Measurements from ENCODE around the gene WWOX. TPM values are rescaled to one million over a fixed set of nuclear protein-coding genes. Genes with fewer than 3 reads are reported as not detected.

Gene WWOX
- polyA plus RNA-seq, 1 donor (not counting 4 experiments of a cell fraction or from before 2014, with no cell fraction given) = 5.1 TPM

GRCh38 chr16:78137179-78137578 is 37.7 kb downstream of the WWOX start:
- H3K4me1 ChIP-seq (ENCODE audit: control insufficient read depth, extremely low read depth, insufficient read depth, low read length) = no peaks in the 10 kb centered on the region
- no peaks in the 10 kb centered on the region for H4K20me1 ChIP-seq (ENCODE audit: control insufficient read depth, extremely low read depth, insufficient read depth, low read length)
- H3K9ac ChIP-seq (ENCODE audit: control insufficient read depth, extremely low read depth, insufficient read depth, low read length) = no peak overlapping the region
- no peak overlapping the region for H3K4me2 ChIP-seq (ENCODE audit: control insufficient read depth, extremely low read depth, insufficient read depth, low read depth, low read length)
- no peaks in the 10 kb centered on the region for H3K9me3 ChIP-seq (ENCODE audit: control insufficient read depth, low read depth, low read length)
- no peak overlapping the region for H3K4me3 ChIP-seq (ENCODE audit: control insufficient read depth in 2 of 3, extremely low read depth in 1 of 3, insufficient read depth in 2 of 3, low read depth in 1 of 3, low read length in 3 of 3)
- FAIRE-seq (no peak), DNase-seq (ENCODE audit: low read depth, low spot score) (no peak)
- H3K79me2 ChIP-seq (ENCODE audit: control insufficient read depth, insufficient read depth, low read length) = no peaks in the 10 kb centered on the region
- no peaks in the 10 kb centered on the region for H3K27me3 ChIP-seq (ENCODE audit: control insufficient read depth, extremely low read depth, insufficient read depth, low read length)
- TF ChIP-seq EZH2 (IDR thresholded peaks at IDR 0.05; ENCODE audit: low read length) (no peak), CTCF (optimal IDR thresholded peaks at IDR 0.05 in 1 of 3, IDR thresholded peaks at IDR 0.05 in 1 of 3, conservative IDR thresholded peaks at IDR 0.05 in 1 of 3; ENCODE audit: extremely low read depth in 1 of 3, insufficient read depth in 2 of 3, low read length in 3 of 3) (no peak)
- no peak overlapping the region for H3K27ac ChIP-seq (ENCODE audit: control insufficient read depth, insufficient read depth, low read length)
- H3K9me1 ChIP-seq (ENCODE audit: control insufficient read depth, extremely low read depth, insufficient read depth, low read length) = peaks cover 2% of the 10 kb centered on the region
- no peaks in the 10 kb centered on the region for H3K36me3 ChIP-seq (ENCODE audit: control insufficient read depth in 2 of 2, extremely low read depth in 1 of 2, insufficient read depth in 2 of 2, low read length in 2 of 2)
- H2AFZ ChIP-seq (ENCODE audit: control insufficient read depth, low read length) = no peak overlapping the region
- dilution Hi-C loops (cut with MboI; ENCODE audit: extremely low pct_ligation_motif_present, low sequenced_read_pairs) = no loop called here

- no peak overlapping the region for H2AFZ ChIP-seq (ENCODE audit: control insufficient read depth, low read length)
- no peak for TF ChIP-seq EZH2 (IDR thresholded peaks at IDR 0.05; ENCODE audit: low read length)
- no peak for TF ChIP-seq CTCF (optimal IDR thresholded peaks at IDR 0.05 in 1 of 3, IDR thresholded peaks at IDR 0.05 in 1 of 3, conservative IDR thresholded peaks at IDR 0.05 in 1 of 3; ENCODE audit: extremely low read depth in 1 of 3, insufficient read depth in 2 of 3, low read length in 3 of 3)
Observed at GRCh38 chr16:78137782-78138616, 38.5 kb downstream of the WWOX start.

More at GRCh38 chr16:78137782-78138616, 38.5 kb downstream of the WWOX start:
- H3K4me2 ChIP-seq (ENCODE audit: control insufficient read depth, extremely low read depth, insufficient read depth, low read depth, low read length) = no peak overlapping the region
- H3K27ac ChIP-seq (ENCODE audit: control insufficient read depth, insufficient read depth, low read length) = no peak overlapping the region
- no peaks in the 10 kb centered on the region for H4K20me1 ChIP-seq (ENCODE audit: control insufficient read depth, extremely low read depth, insufficient read depth, low read length)
- H3K4me1 ChIP-seq (ENCODE audit: control insufficient read depth, extremely low read depth, insufficient read depth, low read length) = no peaks in the 10 kb centered on the region
- FAIRE-seq (no peak), DNase-seq (ENCODE audit: low read depth, low spot score) (no peak)
- H3K9ac ChIP-seq (ENCODE audit: control insufficient read depth, extremely low read depth, insufficient read depth, low read length) = no peak overlapping the region
- H3K4me3 ChIP-seq (ENCODE audit: control insufficient read depth in 2 of 3, extremely low read depth in 1 of 3, insufficient read depth in 2 of 3, low read depth in 1 of 3, low read length in 3 of 3) = no peak overlapping the region
- H3K9me1 ChIP-seq (ENCODE audit: control insufficient read depth, extremely low read depth, insufficient read depth, low read length) = peaks cover 2% of the 10 kb centered on the region
- dilution Hi-C loops (cut with MboI; ENCODE audit: extremely low pct_ligation_motif_present, low sequenced_read_pairs) = no loop called here
- H3K36me3 ChIP-seq (ENCODE audit: control insufficient read depth in 2 of 2, extremely low read depth in 1 of 2, insufficient read depth in 2 of 2, low read length in 2 of 2) = no peaks in the 10 kb centered on the region
- no peaks in the 10 kb centered on the region for H3K9me3 ChIP-seq (ENCODE audit: control insufficient read depth, low read depth, low read length)
- H3K27me3 ChIP-seq (ENCODE audit: control insufficient read depth, extremely low read depth, insufficient read depth, low read length) = no peaks in the 10 kb centered on the region
- no peaks in the 10 kb centered on the region for H3K79me2 ChIP-seq (ENCODE audit: control insufficient read depth, insufficient read depth, low read length)

Data from keratinocyte (primary cell).